Sigmoid colon (tissue), 7 donors: Measurements from ENCODE around the gene BDNF. TPM values are rescaled to one million over a fixed set of nuclear protein-coding genes. Genes with fewer than 3 reads are reported as not detected.

Experiments
- DNase-seq: peaks from one replicate; pipeline ENCODE4 v3.0.0-alpha.2; 2019
- H3K27ac ChIP-seq, 4 donors: fragments of 200-600 bp; sonication (generic); one replicate each; pipeline ENCODE4 v1.5.1; 2016 to 2019; ENCODE audit warnings: mild to moderate bottlenecking in 1 of 4
- H3K27me3 ChIP-seq, 3 donors: fragments of 200-600 bp; sonication (generic); one replicate each; pipeline ENCODE4 v1.5.1; 2019; ENCODE audit warnings: mild to moderate bottlenecking in 1 of 3
- H3K36me3 ChIP-seq, 4 donors: fragments of 200-600 bp; sonication (generic); one replicate each; pipeline ENCODE4 v1.5.1; 2016 to 2019
- H3K4me1 ChIP-seq, 4 donors: fragments of 200-600 bp; sonication (generic); one replicate each; pipeline ENCODE4 v1.5.1; 2017 to 2019
- H3K4me3 ChIP-seq, 4 donors: fragments of 200-600 bp; sonication (generic); one replicate each; pipeline ENCODE4 v1.5.1; 2017 to 2019; ENCODE audit warnings: mild to moderate bottlenecking in 2 of 4, moderate library complexity in 1 of 4
- H3K9me3 ChIP-seq, 4 donors: fragments of 200-600 bp in 3 of 4; sonication (generic) in 3 of 4; one replicate each; pipeline versions ENCODE4 v1.5.1 to v1.6.1; 2013 to 2019
- EP300 ChIP-seq, 4 donors: sonication (generic); formaldehyde crosslinking; IDR thresholded peaks; one replicate each; pipeline ENCODE4 v1.6.1; 2017; ENCODE audit warnings: antibody characterized with exemption in 4 of 4
- POLR2A ChIP-seq, 2 donors: fragments of 450-650 bp; IDR thresholded peaks; one replicate each; pipeline ENCODE4 v1.6.1; 2016; ENCODE audit warnings: antibody characterized with exemption in 2 of 2, mild to moderate bottlenecking in 2 of 2, moderate library complexity in 2 of 2
- POLR2AphosphoS5 ChIP-seq, 4 donors: sonication (generic); formaldehyde crosslinking; IDR thresholded peaks; one replicate each; pipeline ENCODE4 v1.6.1; 2017; ENCODE audit warnings: antibody characterized with exemption in 4 of 4
- WGBS, 2 donors: extraction: QIAGEN DNeasy Blood & Tissue Kit; methylation state at CpG; one replicate each; pipeline ENCODE4 v1.1.7; 2013; 5-methylcytosine and 5-hydroxymethylcytosine counted together
- intact Hi-C: fragments of 100-400 bp; cut with DNase I; formaldehyde crosslinking; loops from one replicate; pipeline ENCODE4 v1.15.1; 2023
- polyA plus RNA-seq, 3 donors: library from polyadenylated mRNA; stranded (reverse); fragments of 200-250 nt; gene quantifications; one replicate each; pipeline ENCODE4 v1.2.3, GENCODE V29; 2013
- total RNA-seq, 4 donors: library from RNA; depleted of rRNA; stranded (reverse); fragments of >200 nt; gene quantifications; one replicate each; pipeline ENCODE4 v1.1.0, GENCODE V29; 2016
- TF ChIP-seq, protein P1 (sequence below), 4 experiments: fragments of 450-650 bp in 3 of 4; fragments of 200-600 bp in 1 of 4; IDR thresholded peaks; one replicate each; pipeline ENCODE4 v1.5.1; 2016 to 2019; ENCODE audit warnings: antibody characterized with exemption in 4 of 4, mild to moderate bottlenecking in 3 of 4, moderate library complexity in 2 of 4
- donor health status: healthy with polysubstance abuse.
- donor health status: Bipolar disorder and iron deficiency.
- donor health status: healthy.

BDNF gene
- total and polyA plus RNA-seq, 7 donors, result 0.10 to 1.1 (median 0.49) TPM; not detected in 2

DNA sequence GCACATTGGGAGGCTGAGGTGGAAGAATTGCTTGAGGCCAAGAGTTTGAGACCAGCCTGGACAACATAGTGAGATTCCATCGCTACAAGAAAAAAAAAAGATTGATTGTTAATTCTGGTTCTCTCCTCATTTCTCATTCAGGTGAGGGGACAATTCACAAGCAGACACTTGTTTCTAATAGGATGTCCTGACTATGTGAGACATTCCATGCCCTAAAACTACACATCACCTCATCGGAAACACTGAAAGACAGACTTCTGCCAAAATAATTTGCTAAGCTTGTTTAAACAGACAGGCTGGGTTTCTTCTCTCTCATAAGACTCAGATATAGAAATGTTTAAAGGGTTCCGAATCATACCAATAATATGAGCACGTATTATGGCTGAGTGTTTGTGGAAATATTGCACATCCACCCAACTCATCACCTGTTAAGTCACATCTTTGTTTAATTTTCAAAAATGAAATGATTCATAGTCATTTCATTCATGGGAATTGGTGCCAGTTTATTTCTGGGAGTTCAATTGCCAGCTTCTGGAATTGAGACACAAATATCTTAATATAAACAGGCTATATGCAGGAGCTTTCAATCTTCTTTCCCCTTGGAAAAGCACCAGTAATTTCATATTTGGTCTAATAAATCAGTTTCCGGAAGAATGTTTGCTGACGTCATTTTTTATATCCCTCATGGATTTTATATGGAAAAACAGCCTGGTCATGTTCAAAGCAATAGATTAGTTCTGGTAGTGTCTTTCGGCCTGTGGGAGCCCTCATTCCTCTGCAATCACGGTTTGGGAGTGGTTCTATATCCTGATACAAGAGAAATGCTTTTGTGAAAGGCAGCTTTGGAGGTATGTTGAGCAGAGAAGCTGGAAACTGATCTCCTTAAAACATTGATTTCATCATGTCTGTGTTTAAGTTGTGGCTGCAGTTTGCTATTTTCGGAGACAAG lies 87.0 kb downstream of the BDNF start:
- Histone ChIP-seq H3K27ac (no peak overlapping the region), H3K36me3 (no peaks in the 10 kb centered on the region), H3K27me3 (no peaks in the 10 kb centered on the region), H3K4me1 (no peaks in the 10 kb centered on the region), H3K9me3 (no peaks in the 10 kb centered on the region), H3K4me3 (no peak overlapping the region)
- 87 to 92% methylated on average over 9 of the region's 9 CpGs for WGBS, 2 donors
- intact Hi-C loops, result no loop called here
- no peak for DNase-seq
- TF ChIP-seq, protein P1, sequence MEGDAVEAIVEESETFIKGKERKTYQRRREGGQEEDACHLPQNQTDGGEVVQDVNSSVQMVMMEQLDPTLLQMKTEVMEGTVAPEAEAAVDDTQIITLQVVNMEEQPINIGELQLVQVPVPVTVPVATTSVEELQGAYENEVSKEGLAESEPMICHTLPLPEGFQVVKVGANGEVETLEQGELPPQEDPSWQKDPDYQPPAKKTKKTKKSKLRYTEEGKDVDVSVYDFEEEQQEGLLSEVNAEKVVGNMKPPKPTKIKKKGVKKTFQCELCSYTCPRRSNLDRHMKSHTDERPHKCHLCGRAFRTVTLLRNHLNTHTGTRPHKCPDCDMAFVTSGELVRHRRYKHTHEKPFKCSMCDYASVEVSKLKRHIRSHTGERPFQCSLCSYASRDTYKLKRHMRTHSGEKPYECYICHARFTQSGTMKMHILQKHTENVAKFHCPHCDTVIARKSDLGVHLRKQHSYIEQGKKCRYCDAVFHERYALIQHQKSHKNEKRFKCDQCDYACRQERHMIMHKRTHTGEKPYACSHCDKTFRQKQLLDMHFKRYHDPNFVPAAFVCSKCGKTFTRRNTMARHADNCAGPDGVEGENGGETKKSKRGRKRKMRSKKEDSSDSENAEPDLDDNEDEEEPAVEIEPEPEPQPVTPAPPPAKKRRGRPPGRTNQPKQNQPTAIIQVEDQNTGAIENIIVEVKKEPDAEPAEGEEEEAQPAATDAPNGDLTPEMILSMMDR (IDR thresholded peaks at IDR 0.05), result no peak

GRCh38 chr11:27611947-27612455 lies 88.3 kb downstream of the BDNF start:
- Histone ChIP-seq H3K4me3 (no peak overlapping the region), H3K9me3 (no peaks in the 10 kb centered on the region), H3K27ac (no peak overlapping the region), H3K36me3 (no peaks in the 10 kb centered on the region), H3K4me1 (no peaks in the 10 kb centered on the region), H3K27me3 (no peaks in the 10 kb centered on the region)
- intact Hi-C loops, result no loop called here
- 89 to 93% methylated on average over 3 of the region's 3 CpGs for WGBS, 2 donors
- no peak for DNase-seq
- TF ChIP-seq POLR2A (IDR thresholded peaks at IDR 0.05) (no peak), POLR2AphosphoS5 (IDR thresholded peaks at IDR 0.05) (no peak), EP300 (IDR thresholded peaks at IDR 0.05) (no peak)
- TF ChIP-seq, protein P1 (IDR thresholded peaks at IDR 0.05), result no peak

DNA sequence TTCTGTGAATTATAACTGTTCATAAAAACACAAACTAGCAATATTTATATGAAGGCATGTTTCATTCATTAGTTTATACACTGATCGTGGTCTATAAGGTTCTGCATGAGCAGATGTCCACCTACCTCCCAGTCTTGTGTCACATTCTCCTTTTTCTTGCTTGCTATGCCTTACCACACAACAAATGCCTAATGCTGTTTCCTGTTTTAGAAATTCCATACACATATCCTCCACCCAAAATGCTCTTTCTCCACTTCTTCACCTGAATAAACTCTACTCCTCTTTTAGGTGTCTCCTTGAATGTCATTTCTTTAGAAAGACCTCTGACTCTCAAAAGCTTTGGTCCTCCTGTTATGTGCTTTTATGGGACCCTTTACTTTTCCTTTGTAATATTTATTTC lies 88.9 kb downstream of the BDNF start:
- H3K4me1 ChIP-seq, result no peaks in the 10 kb centered on the region
- H3K9me3 ChIP-seq, result no peaks in the 10 kb centered on the region
- H3K27me3 ChIP-seq, result no peaks in the 10 kb centered on the region
- no peak for DNase-seq
- TF ChIP-seq POLR2A (IDR thresholded peaks at IDR 0.05), result no peak
- TF ChIP-seq POLR2AphosphoS5 (IDR thresholded peaks at IDR 0.05), result no peak
- TF ChIP-seq, protein P1 (IDR thresholded peaks at IDR 0.05), result no peak
- no peak for TF ChIP-seq EP300 (IDR thresholded peaks at IDR 0.05)
- H3K27ac ChIP-seq, result no peak overlapping the region
- 85% methylated on average over 1 of the region's 1 CpG for WGBS, 2 donors
- H3K36me3 ChIP-seq, result no peaks in the 10 kb centered on the region
- no peak overlapping the region for H3K4me3 ChIP-seq
- intact Hi-C loops, result no loop called here

DNA sequence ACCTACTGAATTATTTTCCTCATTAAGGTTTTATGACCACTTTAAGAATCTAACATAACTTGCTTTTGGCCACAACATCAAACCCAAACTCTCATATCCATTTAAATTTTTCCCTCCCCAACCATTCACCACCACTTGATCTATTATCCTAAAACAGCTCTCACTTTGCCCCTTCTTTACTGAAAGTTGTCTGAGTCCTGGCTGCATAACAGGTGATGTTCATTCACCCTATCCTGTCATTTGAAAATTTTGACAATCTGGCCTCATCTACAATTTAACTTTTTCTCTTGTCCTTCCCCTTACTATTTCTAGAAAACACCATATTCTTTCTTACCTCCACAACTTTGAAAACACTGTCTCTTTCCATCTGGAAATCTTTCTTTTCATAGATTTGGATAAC lies 89.3 kb downstream of the BDNF start:
- Histone ChIP-seq H3K36me3 (no peaks in the 10 kb centered on the region), H3K9me3 (no peaks in the 10 kb centered on the region), H3K4me1 (no peaks in the 10 kb centered on the region), H3K27ac (no peak overlapping the region), H3K4me3 (no peak overlapping the region), H3K27me3 (no peaks in the 10 kb centered on the region)
- TF ChIP-seq, protein P1 (IDR thresholded peaks at IDR 0.05), result no peak
- TF ChIP-seq POLR2AphosphoS5 (IDR thresholded peaks at IDR 0.05), result no peak
- no peak for TF ChIP-seq EP300 (IDR thresholded peaks at IDR 0.05)
- TF ChIP-seq POLR2A (IDR thresholded peaks at IDR 0.05), result no peak
- no peak for DNase-seq
- intact Hi-C loops, result no loop called here
